Stimulated activated CD8-positive, alpha-beta memory T cell treated with anti-CD3 and anti-CD28 coated beads, Interleukin-12 subunit alpha, Interleukin-12 subunit beta, amount 100 ng/mL, for 24 hours (primary cell): ENCODE data around the gene AIFM3.

Source experiments
- DNase-seq: peaks from one replicate; pipeline ENCODE4 v3.0.0-alpha.2; 2020; ENCODE audit errors: extremely low read depth

Gene AIFM3

DNA sequence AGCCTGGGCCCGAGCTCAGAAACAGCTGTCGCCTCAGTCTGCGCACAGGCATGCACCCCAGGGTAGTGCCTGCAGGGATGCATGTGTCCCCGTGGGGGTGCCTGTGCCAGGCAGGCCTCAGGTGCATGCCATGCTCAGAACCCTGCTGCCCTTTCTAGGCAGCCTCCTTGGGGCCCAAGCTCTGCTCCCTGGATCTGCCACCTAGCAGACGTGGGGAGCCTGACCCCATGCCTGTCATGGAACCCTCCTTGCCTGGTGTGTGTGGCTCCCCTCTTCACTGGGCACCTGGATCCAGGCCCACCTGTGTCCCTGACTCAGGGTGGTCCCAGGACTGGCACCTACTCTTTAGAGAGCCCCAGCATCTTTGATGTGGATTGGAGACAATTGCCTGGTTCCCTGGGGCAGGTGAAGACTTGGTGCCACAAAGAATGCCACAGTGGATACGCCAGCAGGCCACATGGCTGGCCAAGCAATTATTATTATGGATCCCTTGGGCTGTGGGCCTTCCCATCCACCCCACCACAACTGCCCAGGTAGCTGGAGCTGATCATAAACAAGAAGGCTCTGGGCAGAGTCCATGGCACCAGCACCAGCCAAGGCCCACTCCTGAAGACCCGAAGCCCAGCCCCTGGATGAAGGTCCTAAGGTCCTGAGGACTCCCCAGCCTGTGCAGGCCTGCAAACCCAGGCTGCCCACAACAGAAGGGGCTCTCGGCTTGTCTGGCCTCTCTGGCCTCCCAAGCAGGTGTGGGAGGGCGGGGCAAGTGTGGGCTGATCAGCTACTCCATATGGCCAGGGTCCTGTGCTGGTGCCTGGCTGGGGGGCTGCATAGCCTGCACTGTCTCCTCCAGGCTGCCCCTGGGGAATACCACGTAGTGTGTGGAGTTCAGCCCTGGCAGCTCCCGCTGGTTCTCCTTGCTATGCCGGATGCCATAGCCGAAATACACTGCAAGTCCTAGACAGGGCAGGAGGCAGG is 61.5 kb downstream of the AIFM3 start:
- no peak for DNase-seq

DNA sequence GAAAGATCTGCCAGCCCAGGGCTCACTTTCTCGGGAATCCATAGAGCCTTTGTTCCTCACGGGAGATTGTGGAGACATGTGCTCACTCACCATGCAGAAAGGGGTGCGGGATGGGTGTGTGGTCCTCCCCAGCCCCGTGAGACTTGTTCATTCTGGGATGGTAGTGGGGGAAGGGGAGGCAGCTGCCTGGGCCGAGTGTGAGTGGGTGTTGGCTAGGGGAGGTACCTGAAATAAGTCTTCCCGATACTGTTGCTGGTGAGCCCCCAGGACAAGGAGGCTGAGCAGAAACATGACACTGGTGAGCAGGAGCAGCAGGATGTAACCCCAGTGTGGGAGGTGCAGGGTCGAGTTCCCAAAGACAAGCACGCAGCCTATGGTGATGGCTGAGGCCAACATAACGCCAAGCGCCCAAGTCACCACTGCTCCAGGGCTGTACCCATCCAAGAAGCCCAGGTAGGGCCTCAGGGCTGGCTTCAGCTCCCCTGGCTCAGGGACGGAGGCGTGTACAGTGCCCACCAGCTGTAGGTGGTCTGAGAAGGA is 62.5 kb downstream of the AIFM3 start:
- no peak for DNase-seq

DNA sequence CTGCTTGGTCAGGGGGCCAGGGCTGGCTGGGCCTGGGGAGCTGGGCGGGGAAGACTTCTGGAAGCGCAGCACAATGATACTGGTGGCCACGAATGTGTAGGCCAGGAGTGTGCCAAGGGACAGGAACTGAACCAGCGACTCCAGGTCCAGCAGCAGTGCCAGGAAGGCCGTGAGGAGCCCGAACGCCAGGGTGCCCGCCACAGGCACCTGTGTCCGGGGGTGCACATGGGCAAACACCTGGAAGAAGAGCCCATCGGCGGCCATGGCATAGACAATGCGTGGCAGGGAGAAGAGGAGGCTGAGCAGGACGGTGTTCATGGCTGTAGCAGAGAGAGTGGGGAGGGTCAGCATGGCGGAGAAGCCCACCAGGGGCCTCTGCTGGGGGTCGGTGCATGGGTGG is 63.0 kb downstream of the AIFM3 start:
- DNase-seq, result no peak
